ENCODE measurements around the gene STAC.

DNA sequence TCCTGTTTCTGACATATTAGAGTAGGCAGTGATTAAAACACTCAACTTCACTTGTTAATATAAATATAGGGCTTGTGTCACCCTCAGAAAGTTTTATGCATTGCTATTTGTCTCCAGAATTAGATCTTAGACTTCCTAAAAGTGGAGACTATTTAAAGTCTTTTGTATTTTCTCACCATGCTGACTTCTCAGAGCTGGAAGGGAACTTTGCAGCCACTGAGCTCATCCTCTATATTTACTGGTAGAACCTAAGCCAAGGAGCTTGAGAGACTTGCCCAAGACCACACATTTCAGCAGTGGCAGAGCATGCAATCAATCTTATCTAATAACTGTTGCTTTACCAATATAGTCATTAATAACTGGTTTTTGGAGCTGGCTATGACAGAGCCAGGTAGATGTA, 53.2 kb downstream of the STAC start:
- no peak for TF ChIP-seq FOXA1 (IDR thresholded peaks at IDR 0.05)
- TF ChIP-seq, protein P1, sequence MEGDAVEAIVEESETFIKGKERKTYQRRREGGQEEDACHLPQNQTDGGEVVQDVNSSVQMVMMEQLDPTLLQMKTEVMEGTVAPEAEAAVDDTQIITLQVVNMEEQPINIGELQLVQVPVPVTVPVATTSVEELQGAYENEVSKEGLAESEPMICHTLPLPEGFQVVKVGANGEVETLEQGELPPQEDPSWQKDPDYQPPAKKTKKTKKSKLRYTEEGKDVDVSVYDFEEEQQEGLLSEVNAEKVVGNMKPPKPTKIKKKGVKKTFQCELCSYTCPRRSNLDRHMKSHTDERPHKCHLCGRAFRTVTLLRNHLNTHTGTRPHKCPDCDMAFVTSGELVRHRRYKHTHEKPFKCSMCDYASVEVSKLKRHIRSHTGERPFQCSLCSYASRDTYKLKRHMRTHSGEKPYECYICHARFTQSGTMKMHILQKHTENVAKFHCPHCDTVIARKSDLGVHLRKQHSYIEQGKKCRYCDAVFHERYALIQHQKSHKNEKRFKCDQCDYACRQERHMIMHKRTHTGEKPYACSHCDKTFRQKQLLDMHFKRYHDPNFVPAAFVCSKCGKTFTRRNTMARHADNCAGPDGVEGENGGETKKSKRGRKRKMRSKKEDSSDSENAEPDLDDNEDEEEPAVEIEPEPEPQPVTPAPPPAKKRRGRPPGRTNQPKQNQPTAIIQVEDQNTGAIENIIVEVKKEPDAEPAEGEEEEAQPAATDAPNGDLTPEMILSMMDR (IDR thresholded peaks at IDR 0.05; ENCODE audit: low read depth, low read length, missing input control), result no peak
- no peak for TF ChIP-seq JUND (IDR thresholded peaks at IDR 0.05)
- no peak for TF ChIP-seq RAD21 (IDR thresholded peaks at IDR 0.05)
- TF ChIP-seq, protein P2, sequence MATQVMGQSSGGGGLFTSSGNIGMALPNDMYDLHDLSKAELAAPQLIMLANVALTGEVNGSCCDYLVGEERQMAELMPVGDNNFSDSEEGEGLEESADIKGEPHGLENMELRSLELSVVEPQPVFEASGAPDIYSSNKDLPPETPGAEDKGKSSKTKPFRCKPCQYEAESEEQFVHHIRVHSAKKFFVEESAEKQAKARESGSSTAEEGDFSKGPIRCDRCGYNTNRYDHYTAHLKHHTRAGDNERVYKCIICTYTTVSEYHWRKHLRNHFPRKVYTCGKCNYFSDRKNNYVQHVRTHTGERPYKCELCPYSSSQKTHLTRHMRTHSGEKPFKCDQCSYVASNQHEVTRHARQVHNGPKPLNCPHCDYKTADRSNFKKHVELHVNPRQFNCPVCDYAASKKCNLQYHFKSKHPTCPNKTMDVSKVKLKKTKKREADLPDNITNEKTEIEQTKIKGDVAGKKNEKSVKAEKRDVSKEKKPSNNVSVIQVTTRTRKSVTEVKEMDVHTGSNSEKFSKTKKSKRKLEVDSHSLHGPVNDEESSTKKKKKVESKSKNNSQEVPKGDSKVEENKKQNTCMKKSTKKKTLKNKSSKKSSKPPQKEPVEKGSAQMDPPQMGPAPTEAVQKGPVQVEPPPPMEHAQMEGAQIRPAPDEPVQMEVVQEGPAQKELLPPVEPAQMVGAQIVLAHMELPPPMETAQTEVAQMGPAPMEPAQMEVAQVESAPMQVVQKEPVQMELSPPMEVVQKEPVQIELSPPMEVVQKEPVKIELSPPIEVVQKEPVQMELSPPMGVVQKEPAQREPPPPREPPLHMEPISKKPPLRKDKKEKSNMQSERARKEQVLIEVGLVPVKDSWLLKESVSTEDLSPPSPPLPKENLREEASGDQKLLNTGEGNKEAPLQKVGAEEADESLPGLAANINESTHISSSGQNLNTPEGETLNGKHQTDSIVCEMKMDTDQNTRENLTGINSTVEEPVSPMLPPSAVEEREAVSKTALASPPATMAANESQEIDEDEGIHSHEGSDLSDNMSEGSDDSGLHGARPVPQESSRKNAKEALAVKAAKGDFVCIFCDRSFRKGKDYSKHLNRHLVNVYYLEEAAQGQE (IDR thresholded peaks at IDR 0.05), result no peak
- no peak for TF ChIP-seq RXRA (IDR thresholded peaks at IDR 0.05)
- TF ChIP-seq YY1 (IDR thresholded peaks at IDR 0.05), result no peak
- TF ChIP-seq, protein P3, sequence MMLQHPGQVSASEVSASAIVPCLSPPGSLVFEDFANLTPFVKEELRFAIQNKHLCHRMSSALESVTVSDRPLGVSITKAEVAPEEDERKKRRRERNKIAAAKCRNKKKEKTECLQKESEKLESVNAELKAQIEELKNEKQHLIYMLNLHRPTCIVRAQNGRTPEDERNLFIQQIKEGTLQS (IDR thresholded peaks at IDR 0.05), result no peak
- no peak for TF ChIP-seq EGR1 (IDR thresholded peaks at IDR 0.05; ENCODE audit: low read depth in 2 of 2)
- TF ChIP-seq, protein P4, sequence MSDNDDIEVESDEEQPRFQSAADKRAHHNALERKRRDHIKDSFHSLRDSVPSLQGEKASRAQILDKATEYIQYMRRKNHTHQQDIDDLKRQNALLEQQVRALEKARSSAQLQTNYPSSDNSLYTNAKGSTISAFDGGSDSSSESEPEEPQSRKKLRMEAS (IDR thresholded peaks at IDR 0.05), result no peak
- no peak for TF ChIP-seq GABPA (IDR thresholded peaks at IDR 0.05 in 1 of 2, conservative IDR thresholded peaks at IDR 0.05 in 1 of 2)
- TF ChIP-seq SP1 (IDR thresholded peaks at IDR 0.05), result no peak
- no peak for TF ChIP-seq TAF1 (conservative IDR thresholded peaks at IDR 0.05)
